GM20431 (cell line): Measurements from ENCODE around the gene TCEA2.

ENCODE experiments used
- in situ Hi-C: fragments of 300-500 bp; cut with MseI, MboI; formaldehyde crosslinking; loops from one replicate; pipeline ENCODE4 v1.15.0; 2020; ENCODE audit warnings: low sequenced_read_pairs; ENCODE audit not compliant: unreplicated experiment

The TCEA2 gene

GRCh38 chr20:64035066-64035932 is 27.7 kb upstream of the TCEA2 start:
- in situ Hi-C loops = no loop called here

GRCh38 chr20:64035933-64036345 is 27.1 kb upstream of the TCEA2 start, which contains the start of gene C20orf204:
TSS of gene C20orf204 (plus strand) at chr20:64036182. CDS start at chr20:64036324, 142 bp downstream.
- in situ Hi-C loops = no loop called here

GRCh38 chr20:64036346-64037198 is 26.4 kb upstream of the TCEA2 start:
- in situ Hi-C loops = no loop called here

- in situ Hi-C loops = no loop called here
These were observed 25.9 kb upstream of the TCEA2 start for GRCh38 chr20:64037199-64037497.

GRCh38 chr20:64037498-64038213 is 25.3 kb upstream of the TCEA2 start:
- in situ Hi-C loops = no loop called here

- in situ Hi-C loops = no loop called here
These were observed 24.8 kb upstream of the TCEA2 start for GRCh38 chr20:64038224-64038564.

GRCh38 chr20:64038565-64039292 is 24.3 kb upstream of the TCEA2 start:
- in situ Hi-C loops = no loop called here

- in situ Hi-C loops = no loop called here
These were observed 23.5 kb upstream of the TCEA2 start for GRCh38 chr20:64039293-64040160.

- in situ Hi-C loops = no loop called here
These were observed 22.6 kb upstream of the TCEA2 start for GRCh38 chr20:64040231-64041039.

- in situ Hi-C loops = no loop called here
These were observed 21.8 kb upstream of the TCEA2 start for GRCh38 chr20:64041040-64041780.

- in situ Hi-C loops = no loop called here
These were observed 21.3 kb upstream of the TCEA2 start for GRCh38 chr20:64041781-64042053.

- in situ Hi-C loops = no loop called here
These were observed 20.8 kb upstream of the TCEA2 start for GRCh38 chr20:64042054-64042781.

- in situ Hi-C loops = no loop called here
These were observed 19.2 kb upstream of the TCEA2 start for GRCh38 chr20:64043768-64044167.

- in situ Hi-C loops = no loop called here
These were observed 18.3 kb upstream of the TCEA2 start for GRCh38 chr20:64044484-64045247.

GRCh38 chr20:64045346-64046011 is 17.5 kb upstream of the TCEA2 start:
- in situ Hi-C loops = no loop called here

GRCh38 chr20:64047046-64047389 is 16.0 kb upstream of the TCEA2 start:
- in situ Hi-C loops = no loop called here
